HG03565 (cell line): Measurements from ENCODE around the gene SEC61G.

Experiments used
- ATAC-seq: cut with Tn5 transposase; IDR thresholded peaks from one replicate; pipeline ENCODE4 v1.9.1; 2021; ENCODE audit warnings: mild to moderate bottlenecking, moderate library complexity; ENCODE audit not compliant: unreplicated experiment

Gene SEC61G

DNA sequence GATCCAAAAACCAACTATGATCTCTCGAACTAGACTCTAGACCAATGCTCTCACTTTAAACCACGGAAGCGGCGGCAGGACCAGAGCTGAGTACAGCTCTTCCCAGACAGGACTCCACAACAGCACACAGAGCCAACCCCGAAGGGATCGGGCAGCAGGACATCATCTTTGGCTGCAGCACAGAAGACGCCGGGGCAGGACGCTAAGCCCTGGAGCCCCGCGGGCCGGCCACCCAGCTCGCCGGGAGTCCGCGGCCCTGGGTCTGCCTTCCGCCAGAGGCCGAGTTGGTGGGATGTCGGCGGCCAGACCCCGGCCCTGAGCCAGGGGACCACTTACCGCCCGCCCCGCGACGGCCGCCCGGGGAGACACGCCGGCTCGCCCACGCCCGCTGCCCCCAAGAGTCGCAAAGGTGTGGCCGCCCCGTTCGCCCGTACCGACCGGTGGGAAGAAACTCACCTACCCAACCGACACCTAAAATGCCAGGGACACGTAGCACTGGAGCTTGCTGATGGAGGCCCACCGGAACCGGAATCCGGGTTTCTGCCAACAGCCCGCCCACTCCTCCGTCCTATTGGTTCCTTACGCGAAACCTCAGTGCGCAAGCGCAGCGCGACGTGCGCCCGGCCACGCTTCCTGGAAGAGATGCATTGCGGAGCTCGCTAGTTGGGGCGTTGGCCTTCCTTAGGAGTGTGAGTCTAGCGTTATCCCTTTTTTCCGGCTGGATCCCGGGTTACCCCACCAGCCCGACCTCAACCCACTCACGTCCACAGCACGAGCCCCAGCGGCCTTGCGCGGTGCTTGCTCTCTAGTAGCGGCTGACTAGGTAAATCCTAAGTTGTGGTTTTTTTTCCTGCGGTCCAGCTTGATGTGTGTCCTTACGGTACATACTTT lies at the start of gene SEC61G:
Gene SEC61G (minus strand): TSS at position 510 of the 891 bp plus-strand sequence. CDS start 1,623 bp downstream, outside the sequence.
- peak; percentile 91 for ATAC-seq

DNA sequence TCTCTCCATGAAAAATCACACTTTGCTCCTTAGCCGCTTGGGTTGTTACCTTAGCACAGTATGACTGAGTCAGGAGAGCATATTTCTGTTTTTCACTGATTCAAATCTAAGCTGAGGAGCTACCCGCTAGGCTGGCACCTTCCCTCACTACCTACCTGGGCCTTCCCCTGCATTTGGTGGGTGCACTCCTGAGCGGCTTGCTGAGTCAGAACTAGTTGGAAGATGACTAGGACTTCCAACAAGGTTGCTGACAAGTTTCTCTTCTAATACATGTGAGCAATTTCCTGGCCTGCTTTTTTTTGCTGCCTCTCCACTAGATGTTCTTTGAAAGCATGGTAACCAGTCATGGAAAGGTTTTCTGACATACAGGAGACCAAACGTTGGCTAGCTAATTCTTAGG lies 43.8 kb upstream of the SEC61G start:
- ATAC-seq = peak; percentile 87

DNA sequence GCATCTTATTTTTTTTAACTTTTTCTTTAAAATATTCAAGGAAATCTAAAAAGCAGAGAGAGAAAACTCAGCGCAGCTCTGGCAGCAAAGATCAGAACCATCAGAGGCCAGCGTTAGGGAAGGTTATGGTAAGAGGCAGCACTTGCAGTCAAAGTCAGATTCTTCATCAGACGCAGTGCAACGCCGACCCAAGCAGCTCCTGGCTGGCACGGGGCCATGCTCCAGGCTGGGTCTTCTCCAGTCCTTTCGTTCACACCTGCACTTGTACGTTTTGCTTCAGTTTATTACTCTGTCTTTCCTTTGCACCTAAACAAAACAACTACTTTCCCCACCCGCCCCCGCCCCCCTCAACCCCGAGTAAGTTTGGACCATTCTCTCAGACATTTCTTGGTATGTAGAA lies 43.1 kb upstream of the SEC61G start:
- ATAC-seq = no peak

DNA sequence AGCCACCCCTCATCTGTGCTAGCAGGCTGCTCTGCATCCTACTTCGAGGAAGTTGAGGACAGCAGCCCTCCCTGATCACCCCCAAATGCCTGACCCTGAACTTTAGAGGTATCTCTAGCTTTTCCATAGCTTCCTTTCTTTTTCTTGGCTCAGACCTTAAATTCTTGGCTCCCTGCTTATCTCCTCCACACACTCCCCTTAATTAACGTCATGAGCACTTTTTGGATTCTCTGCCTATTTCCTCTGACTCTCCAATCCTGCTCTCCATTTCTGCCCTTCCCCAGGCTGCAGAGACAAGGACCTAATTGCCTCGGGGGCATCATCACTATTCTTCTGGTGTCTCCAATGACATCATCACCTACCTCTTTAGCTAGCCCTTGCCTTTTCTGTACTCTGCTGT lies 40.8 kb upstream of the SEC61G start:
- ATAC-seq = no peak

DNA sequence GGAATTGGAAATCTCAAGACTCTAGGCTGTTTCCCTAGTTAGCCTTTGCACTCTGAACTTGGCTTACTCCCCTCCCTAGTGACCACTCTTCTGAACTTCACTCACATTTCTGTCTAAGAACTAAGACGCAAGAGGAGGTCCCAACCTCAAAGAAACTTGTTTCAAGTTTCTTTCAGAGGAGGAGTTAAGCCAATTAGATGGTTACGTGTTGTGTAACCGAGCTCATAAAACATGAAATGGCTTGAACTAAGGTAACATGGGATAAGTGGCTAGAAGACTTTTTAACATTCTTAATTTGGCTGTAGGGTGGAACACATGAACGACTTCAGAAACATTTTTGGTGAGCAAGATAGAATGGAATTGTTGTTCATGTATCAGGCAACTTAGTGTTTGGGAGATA lies 39.5 kb upstream of the SEC61G start:
- no peak for ATAC-seq

DNA sequence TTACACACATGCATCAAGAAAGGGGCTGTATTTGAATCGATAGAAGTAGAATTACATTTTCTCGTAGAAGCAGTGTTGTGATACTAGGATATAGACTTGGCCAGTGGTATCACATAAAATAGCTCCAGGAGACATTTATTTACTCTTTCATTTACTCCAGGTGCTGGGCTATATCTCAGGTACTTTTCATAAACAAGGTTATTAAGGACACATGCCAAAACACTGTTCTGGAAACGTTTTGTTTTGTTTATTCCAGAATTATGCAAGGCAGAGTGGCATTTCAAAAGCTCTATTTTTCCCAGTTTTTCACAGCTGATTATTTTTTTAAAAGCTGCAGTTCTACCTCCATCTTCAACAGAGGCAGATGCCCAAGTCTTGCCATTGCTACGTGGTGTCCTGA lies 37.8 kb upstream of the SEC61G start:
- no peak for ATAC-seq

DNA sequence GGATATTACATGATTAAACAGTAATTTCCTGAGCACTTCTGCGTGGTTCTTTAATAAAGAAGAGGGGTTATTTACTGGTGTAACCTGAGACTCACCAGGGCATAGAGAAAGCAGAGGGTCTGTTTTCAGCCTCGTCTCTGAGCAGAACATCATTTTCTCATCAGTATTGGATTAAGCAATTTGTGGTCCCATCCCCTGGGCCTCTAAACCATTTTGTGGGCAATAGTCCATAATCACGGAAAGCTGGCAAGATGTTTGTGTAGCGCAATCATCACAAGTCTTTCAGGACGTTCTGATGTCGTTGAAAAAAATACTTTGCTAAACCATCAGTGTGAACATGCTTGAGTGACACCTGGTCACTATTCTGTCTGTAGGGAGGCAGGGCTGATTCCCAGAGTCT lies 37.1 kb upstream of the SEC61G start:
- ATAC-seq = no peak

DNA sequence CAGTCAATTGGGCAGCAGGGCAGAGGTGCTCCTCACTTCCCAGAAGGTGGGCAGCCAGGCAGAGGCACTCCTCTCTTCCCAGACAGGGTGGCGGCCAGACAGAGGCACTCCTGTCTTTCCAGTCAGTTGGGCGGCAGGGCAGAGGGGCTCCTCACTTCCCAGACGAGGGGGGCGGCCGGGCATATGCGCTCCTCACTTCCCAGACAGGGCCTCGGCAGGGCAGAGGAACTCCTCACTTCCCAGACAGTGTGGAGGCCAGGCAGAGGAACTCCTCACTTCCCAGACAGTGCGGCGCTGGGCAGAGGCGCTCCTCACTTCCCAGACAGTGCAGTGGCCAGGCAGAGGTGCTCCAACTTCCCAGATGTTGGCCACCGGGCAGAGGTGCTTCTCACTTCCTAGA lies 33.4 kb upstream of the SEC61G start:
- no peak for ATAC-seq

DNA sequence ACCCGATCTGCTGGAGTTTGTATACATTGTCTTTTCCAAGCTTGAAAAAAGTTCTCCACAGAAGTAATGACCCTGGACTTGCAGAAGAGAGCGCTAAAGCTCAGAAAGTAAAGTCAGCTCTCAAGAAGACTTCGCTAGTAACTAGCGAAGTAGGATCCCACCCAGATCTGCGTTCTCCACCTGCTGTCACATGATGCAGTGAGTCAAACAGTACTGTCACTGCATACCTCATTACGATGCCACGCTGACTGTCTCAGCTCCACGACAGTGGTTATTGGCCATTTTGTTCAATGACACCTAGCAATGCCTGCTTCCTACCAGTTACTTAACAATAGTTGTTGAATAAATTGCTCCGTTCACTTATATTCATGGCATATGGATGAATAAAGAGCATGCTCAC lies 29.7 kb upstream of the SEC61G start:
- ATAC-seq = peak; percentile 84

DNA sequence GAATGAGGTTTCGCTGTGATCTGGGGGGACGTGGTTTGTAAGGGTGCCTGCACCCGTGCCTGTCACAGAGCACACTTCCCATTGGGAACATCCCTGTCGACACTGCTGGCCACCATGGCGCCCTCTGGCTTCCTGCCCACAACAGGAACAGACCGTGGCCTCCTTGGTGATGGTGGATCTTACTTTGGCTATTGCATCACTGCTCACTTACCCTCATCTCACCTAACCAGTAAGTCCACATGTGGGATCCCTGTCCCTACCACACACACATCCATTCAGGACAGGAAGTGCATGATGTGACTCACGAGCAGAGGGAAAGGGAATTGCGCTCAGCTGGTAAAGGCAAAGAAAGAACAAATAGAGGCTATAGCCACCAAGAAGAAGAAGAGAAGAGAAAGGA lies 26.2 kb upstream of the SEC61G start:
- ATAC-seq = no peak

DNA sequence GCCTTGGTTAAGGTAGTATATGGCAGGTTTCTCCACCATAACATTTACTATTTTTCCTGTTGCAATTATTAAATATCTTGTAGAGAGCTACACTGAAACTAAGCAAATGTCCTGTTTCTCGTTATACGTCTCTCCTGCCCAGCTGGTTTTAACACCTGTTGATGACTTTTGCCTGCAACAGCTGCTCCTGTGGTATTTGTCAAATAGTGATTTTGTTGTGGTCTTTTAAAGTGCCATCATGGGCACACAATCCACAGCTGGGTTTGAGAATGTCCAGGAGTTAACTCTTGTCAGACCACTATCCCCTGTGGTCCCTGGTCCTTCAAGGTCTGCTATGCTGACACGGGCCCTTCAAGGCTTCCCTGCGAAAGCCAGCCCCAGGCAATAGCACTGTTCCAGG lies 24.9 kb upstream of the SEC61G start:
- no peak for ATAC-seq

DNA sequence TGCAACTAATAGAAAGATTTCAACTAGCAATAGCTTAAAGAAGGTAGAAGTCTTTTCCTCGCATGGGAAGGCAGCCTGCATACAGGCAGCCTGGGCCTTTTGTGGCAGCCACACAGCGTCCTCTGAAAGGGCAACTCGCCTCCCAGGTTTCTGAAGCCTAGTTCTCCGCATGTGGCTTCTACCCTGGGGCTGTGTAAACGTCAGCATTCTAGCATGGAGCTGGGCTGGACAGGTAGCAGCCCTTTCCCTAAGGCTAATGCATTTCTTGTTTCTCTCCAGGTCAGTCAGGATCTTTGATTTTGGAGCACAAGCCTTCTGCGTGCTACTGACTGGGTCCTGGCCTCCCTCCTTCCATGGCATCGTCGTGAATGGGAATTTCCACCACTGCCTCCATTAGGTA lies 23.8 kb upstream of the SEC61G start:
- no peak for ATAC-seq

DNA sequence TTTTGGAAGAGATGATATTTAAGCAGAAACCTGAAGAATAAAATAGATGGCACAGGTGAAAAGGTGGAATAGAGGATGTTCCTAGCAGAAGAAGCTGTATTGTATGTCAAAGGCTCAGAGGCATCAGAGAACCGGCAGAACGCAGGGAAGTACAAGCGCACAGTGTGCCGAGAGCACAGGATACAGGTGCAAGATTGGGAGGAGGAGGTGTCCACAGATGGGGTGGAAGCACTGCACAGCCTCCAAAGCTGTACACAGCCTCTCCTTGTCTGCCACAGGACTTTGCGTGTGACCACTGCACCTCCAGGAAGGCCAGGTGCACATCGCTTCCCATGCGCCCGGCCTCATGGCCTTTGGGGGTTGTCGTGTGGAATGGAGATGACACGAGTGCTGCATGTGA lies 23.3 kb upstream of the SEC61G start:
- no peak for ATAC-seq

DNA sequence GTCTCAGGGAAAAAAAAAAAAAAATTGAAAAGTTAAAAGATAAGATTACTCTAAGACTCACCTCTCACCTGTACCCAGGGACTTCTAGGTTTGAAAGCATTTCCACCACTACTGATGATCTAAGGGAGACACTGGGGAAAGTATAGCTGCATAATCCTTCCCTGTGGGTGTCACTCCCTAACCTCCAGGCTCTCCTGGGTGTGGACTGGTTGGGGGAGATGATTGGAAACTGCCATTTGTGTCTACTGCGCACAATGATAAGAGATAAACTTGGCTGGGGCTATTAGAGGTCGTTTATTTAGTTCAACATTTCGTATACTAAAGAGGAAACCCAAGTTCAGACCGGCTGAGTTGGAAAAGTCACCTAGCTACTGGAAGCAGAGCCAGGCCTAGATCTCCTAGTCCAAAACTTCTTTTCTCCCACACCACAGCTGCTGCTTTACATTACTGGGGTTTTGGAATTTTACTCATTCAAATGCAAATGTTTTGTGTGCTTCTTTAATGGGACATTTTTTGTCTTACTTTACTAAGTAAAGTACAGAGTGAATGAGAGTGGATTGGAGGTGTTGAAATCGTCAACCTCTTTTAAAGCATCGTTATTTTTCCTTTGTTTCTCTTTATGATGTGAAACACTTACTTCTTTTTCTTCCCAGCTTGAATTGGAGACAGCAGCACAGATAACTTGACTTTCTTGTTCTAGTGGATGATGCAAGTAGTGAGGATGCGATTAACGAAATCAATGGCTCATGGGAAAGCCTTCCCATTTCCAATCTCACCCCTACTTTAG lies 22.3 kb upstream of the SEC61G start:
- no peak for ATAC-seq

DNA sequence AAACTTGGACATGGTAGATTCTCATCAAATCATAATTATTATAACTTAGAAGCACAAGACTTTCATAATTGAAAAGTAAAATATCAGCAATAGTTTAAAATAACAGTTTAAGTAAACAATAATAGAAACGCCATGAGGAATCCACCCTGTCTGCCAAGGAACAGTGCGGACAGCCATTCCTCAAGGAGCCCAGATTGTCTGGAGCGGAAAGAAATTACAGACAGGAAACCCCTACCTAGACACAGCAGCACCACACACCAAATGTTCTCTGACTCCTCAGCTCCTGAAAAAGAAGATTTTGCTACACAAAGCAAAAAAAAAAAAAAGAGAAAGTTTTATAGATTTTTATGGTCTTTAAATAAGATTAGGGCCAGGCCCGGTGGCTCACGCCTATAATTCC lies 21.5 kb upstream of the SEC61G start:
- ATAC-seq = no peak

DNA sequence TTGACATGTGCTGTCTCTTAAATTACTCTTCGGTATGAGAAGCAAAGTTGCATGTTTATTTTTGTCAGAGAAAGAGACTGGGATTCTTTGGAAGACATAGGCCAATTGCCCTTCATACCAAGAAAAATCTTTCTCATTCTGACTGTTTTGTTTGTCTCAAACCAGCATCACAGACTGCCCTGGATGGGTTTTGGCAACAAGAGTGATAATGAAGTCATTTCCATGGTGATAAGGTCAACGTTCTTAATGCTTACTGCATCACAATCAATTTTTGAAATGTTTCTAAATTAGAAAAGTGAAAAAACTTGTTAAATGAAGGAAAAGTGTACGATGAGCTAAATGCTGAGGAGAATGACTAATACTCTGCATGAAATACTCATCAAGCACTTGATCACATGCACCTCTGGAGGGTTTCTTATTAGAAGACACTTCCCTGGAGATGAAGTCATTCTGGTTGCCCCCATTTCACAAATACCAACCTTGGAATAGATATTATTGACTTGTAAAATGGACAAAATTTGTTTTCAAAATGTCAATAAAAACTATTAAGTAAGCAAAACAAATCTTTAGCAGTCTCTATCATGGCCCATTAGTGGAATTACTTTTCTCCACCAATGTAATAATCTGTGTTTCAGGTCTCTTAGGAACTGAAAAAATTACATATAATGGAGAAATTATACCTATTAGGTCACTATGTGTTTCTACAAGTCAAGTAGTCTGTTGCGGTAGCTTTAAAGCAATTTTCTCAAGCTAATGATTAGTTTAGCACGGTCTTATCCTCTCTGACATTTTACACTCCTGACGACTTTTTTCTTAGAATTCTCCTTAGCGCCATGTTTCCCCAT lies 19.9 kb upstream of the SEC61G start:
- ATAC-seq = no peak

DNA sequence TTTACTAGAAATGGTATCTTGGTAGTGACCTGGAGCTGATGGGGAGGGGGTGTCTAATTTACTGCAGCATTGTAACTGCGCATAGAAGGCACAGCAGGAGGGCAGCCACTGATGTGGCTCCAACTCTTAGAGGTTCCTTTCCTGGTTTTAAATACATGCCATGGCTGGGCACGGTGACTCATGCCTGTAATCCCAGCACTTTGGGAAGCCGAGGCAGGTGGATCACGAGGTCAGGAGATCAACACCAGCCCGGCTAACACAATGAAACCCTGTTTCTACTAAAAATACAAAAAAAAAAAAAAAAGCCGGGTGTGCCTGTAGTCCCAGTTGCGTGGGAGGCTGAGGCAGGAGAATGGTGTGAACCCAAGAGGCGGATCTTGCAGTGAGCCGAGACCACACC lies 19.2 kb upstream of the SEC61G start:
- ATAC-seq = no peak

DNA sequence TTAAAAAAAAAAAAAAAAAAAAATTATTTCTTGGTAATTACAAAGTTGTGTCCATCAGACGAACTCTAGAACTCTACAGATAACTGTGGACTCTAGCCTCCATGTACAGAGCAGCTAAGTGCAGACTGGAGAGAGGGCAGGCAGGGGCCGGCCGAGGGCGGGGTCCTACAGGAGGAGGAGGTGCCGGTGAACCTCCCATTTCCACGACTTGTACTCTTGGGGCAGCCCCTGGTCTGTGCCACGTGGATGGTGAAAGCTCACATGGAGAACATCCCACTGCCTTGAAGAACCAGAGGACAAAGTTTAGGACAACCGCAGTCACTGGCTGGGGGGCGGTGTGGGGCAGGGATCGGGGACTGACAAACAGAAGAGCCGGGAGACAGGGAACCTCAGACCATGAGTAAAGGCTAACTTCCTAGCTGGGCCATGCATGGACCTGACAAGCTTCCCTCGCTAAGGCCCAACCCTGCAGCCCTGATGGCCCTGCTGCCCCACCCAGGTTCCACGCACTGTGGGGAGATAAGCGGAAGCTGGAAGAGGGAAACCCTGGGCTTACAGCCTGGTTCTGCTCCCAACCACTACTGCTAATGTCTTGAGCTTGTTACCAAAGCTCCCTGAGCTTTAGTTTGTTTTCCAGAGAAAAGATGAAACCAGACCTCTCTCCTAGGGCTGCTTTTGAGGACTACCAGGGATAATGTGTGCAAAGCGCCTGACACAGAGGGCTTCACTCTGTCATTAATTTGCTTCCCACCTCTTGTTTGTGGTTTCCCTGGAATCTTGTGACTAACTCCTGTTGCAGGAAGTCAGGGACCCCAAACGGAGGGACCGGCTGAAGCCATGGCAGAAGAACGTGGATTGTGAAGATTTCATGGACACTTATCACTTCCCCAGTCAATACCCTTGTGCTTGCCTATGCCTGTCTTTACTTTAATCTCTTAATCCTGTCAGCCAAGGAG lies 16.1 kb upstream of the SEC61G start:
- no peak for ATAC-seq

DNA sequence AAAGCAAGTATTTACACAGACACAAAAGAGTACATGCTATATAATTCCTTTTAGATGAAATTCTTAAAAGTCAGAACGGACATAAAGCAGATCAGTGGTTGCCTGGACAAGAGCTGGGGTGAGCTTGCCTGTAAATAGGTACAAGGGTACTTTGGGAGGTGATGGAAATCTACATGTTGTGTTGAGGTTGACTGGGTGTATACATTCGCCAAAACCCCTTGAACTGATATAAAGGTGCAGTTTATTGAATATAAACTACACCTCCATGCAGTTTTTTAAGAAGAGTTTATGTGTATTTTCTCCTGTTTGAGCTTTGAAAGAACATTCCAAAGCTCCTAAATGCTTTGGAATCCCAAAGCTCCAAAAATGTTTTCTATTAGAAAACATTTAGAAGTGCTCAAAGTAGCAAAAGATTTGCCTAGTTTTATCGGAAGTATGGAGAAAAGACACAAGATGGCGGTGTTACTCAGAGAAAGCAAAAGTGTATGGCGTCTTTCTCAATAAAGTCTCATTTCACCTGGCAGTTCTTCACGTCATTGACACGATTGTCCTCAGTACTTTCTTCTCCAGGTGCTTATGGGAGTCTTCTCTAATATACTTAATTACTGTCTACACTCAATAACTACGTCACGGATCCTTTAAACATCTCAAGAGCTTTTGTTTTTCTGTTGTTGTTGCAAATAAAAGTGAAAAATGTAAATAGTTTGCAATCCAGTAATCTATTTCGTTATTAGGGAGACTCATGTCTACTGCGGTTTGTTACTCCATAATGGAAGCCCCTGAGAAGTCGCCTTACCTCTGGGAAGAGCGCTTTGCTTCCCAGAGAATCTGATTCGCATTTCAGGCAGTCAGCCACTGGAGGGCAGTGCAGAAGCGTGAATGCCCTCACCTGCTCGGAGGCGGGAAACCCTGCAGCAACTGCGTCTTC lies 14.7 kb upstream of the SEC61G start:
- ATAC-seq = peak; percentile 73
